Panc1 (cell line): ENCODE results near the gene LRP2.

ENCODE experiments used
- POLR2AphosphoS5 ChIP-seq: IDR thresholded peaks from 2 replicates; pipeline ENCODE4 v1.6.1; 2012; ENCODE audit warnings: mild to moderate bottlenecking, low read depth, low read length, moderate library complexity
- SIN3A ChIP-seq: IDR thresholded peaks from 2 replicates; pipeline ENCODE4 v1.6.1; 2012; ENCODE audit warnings: low read depth, mild to moderate bottlenecking, low read length, moderate library complexity, borderline replicate concordance; ENCODE audit not compliant: insufficient read depth
- TCF7L2 ChIP-seq: IDR thresholded peaks from 2 replicates; pipeline ENCODE4 v1.6.1; 2011; ENCODE audit warnings: mild to moderate bottlenecking, low read depth, low read length, inconsistent platforms
- TF ChIP-seq, protein P1 (sequence below): fragments of 450-650 bp; IDR thresholded peaks from 2 replicates; pipeline ENCODE4 v1.5.1; 2017; ENCODE audit warnings: mild to moderate bottlenecking
- TF ChIP-seq, protein P2 (sequence below), 2 experiments: IDR thresholded peaks; 2 replicates each; pipeline ENCODE4 v1.6.1; 2011 to 2012; ENCODE audit warnings: low read depth in 2 of 2, control low read depth in 1 of 2, low read length in 1 of 2, mild to moderate bottlenecking in 1 of 2, moderate library complexity in 1 of 2; ENCODE audit not compliant: insufficient read depth in 1 of 2

DNA sequence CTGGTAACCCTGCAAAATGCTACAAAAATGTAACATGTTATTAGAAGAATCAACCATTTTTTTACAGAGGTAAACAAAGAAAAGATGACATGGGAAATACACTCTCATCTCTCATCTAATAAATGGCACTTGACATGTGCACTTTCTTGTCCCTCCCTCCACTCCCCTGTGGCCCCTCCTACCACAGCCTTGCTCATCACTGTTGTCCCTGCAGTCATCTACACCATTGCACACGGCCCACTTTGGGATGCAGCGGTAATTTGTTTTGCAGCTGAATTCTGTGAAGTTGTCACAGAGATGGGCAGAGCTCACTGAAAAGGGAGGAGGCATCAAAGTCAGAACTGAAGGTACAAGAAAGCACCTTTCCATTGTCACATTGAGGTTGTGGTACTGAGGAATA, 189.4 kb downstream of the LRP2 start:
- no peak for TF ChIP-seq SIN3A
- TF ChIP-seq, protein P1, sequence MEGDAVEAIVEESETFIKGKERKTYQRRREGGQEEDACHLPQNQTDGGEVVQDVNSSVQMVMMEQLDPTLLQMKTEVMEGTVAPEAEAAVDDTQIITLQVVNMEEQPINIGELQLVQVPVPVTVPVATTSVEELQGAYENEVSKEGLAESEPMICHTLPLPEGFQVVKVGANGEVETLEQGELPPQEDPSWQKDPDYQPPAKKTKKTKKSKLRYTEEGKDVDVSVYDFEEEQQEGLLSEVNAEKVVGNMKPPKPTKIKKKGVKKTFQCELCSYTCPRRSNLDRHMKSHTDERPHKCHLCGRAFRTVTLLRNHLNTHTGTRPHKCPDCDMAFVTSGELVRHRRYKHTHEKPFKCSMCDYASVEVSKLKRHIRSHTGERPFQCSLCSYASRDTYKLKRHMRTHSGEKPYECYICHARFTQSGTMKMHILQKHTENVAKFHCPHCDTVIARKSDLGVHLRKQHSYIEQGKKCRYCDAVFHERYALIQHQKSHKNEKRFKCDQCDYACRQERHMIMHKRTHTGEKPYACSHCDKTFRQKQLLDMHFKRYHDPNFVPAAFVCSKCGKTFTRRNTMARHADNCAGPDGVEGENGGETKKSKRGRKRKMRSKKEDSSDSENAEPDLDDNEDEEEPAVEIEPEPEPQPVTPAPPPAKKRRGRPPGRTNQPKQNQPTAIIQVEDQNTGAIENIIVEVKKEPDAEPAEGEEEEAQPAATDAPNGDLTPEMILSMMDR = no peak
- no peak for TF ChIP-seq POLR2AphosphoS5
- TF ChIP-seq, protein P2, sequence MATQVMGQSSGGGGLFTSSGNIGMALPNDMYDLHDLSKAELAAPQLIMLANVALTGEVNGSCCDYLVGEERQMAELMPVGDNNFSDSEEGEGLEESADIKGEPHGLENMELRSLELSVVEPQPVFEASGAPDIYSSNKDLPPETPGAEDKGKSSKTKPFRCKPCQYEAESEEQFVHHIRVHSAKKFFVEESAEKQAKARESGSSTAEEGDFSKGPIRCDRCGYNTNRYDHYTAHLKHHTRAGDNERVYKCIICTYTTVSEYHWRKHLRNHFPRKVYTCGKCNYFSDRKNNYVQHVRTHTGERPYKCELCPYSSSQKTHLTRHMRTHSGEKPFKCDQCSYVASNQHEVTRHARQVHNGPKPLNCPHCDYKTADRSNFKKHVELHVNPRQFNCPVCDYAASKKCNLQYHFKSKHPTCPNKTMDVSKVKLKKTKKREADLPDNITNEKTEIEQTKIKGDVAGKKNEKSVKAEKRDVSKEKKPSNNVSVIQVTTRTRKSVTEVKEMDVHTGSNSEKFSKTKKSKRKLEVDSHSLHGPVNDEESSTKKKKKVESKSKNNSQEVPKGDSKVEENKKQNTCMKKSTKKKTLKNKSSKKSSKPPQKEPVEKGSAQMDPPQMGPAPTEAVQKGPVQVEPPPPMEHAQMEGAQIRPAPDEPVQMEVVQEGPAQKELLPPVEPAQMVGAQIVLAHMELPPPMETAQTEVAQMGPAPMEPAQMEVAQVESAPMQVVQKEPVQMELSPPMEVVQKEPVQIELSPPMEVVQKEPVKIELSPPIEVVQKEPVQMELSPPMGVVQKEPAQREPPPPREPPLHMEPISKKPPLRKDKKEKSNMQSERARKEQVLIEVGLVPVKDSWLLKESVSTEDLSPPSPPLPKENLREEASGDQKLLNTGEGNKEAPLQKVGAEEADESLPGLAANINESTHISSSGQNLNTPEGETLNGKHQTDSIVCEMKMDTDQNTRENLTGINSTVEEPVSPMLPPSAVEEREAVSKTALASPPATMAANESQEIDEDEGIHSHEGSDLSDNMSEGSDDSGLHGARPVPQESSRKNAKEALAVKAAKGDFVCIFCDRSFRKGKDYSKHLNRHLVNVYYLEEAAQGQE (IDR thresholded peaks at IDR 0.05; ENCODE audit: insufficient read depth in 1 of 2, low read depth in 2 of 2, low read length in 1 of 2) = no peak
- TF ChIP-seq TCF7L2 = no peak
